GM18909 (cell line): ENCODE measurements around the gene CCDC33.

Source experiments
- ATAC-seq: cut with Tn5 transposase; IDR thresholded peaks from one replicate; pipeline ENCODE4 v1.9.1; 2021; ENCODE audit warnings: mild to moderate bottlenecking; ENCODE audit not compliant: unreplicated experiment, poor library complexity

Gene CCDC33

DNA sequence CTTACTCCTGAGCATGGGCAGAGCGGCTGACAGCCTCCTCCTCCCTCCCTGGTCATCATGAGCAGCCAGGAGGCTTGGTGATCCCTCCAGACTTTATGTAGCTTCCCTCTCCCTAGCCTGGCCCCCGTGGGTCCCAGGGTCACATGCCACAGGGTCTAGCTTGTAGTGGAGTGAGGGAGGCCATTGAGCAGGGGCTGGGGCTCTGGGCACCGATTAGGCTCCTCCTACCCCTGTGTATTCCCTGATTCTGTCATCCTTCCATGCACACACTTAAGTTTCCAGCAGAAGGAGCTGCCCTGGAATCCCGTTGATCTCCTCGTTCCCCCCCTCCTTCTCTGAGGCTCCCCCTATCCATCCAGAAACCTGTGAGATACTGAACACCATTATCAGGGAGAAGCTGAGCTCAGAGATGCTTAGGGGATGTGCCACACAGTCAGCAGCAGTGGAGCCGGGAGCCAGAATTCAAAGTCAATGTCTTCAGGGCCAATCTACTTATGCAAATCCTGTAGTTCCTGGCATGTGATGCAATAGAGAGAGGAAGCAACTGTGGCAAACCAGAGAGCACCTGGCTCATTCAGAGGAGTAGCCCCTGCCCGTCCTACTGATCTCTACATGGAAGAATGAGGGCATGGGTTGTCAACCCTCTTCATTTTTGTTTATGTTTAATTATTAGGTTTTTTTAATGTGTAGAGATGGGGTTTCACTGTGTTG lies 17.2 kb downstream of the CCDC33 start:
- ATAC-seq, result no peak

DNA sequence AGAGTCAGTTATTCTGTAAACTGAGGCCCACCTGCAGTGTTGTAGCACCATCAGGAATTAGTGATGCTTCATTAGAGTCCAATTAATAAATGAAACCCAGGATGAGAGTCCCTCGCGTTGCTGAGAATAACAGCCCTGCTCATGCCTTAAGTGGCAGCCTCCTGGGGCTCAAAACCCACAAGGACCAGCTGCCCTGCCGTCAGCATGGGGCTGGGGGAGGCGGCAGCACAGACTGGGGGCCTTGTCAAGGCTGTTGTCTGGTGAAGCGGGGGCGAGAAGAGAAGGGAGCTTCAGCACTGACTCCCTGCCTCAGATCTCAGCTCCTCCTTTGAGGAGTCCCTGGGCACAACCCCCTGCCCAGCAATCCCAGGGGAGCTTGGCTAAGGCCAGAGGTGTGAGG lies 21.0 kb downstream of the CCDC33 start:
- ATAC-seq, result no peak

DNA sequence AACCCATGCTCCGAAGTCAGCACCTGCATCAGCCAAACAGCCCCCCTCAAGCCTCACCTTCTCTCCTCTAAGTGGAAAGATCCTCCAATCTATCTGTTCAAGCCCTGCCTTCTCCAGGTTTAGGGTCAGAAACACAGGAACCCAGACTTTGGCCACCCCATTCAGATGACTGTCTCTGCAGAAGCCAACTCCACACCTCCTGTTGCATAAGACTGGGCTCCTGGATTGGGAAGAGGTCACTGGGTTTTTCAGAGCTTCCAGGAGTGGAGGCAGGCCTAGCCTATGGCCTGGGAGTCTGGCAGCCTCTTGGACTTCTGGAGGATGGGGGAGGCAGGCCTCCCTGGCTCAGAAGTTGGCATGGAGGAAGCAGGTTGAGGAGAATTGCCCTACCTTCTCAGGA lies 21.5 kb downstream of the CCDC33 start:
- ATAC-seq, result no peak

DNA sequence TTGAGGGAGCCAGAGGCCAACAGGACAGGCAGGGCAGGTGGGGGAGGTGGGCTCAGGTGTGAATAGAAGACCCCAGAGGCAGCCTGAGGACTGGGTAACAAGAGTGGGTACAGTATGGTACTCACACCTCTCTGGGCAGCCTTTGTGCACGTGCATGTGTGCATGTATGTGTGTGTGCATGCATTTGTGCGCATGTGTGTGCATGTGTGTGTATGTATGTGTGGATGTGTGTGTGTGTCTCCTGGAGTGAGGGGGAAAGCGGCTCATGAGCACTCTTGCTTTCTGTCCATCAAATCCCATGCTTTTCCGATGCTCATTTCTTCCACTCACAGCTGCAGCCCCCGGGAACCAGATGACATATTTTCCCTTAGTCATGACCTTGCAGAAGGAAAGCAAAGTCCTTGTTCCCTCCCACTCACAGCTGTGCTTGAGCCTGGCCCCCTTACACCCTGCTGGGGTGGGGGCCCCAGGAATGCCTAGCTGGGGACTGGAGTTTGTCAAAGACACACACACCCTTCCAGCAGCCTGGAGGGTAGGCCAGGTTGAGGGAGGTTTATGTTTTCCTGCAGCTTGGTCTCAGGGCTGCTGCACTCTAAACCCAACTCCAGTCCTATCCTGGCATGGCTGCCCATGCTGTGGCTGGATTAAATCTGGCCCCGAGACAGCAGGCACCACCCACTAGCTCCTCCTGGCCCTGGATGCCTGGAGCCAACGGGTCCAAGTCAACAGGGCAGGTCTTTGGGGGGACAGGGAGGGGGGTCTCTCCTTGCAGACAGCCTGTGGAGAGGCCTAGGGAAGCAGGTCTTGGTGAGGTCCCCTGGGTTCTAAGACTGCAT lies 22.5 kb downstream of the CCDC33 start:
- ATAC-seq, result no peak

DNA sequence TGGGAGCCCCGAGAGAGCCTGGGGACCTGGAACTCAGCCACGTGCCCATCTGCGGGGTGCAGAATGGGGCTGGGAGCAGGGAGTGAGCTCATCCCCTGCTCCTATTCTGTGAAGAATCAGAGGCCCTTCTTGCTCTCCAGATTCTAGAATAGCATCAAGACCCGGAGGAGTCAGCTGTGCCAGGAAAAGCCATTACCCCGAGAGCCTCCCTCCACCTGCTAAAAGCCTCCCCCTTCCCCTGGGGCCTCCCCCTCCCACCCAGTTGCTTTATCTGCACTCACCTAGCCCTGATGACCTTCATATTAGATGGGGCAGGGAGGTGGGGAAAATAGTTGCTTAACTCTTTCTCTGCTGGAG lies 23.1 kb downstream of the CCDC33 start:
- no peak for ATAC-seq

DNA sequence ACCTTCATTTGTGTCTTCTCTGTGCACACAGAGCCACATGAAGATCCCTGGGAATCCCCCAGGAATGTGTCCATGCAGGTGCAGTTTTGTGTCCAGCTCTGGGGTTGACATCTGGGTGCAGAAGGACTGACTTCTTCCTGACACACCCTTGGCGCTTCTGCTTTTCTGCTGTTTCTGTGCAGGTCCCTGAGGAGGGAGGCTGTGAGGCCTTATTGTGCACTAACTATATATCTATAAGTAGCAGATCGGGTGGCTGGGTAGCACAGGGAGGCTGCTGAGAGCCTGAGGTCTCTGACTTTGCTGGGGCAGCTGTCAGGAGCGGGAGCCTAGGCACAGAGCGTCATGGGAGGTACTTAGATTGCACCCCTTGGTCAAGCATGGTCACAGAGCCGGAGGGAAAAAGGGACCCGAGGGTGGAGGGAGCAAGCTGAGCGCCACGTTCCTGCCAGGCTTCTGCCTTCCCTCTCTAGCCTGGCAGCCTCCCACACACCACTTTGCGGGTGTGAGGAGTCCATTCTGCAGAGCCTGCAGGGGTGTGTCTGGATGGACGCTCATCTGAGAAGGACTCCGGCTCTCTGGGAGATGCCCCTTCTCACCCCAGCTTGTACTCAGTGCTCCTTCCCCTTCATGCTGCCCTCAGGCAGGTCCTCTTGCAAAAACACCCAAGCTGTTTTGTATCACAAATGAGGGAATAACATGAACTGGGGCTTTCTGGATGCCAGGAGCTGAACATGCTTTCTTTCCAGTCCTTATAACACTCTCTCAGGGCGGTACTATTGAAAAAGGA lies 23.9 kb downstream of the CCDC33 start:
- ATAC-seq, result no peak

DNA sequence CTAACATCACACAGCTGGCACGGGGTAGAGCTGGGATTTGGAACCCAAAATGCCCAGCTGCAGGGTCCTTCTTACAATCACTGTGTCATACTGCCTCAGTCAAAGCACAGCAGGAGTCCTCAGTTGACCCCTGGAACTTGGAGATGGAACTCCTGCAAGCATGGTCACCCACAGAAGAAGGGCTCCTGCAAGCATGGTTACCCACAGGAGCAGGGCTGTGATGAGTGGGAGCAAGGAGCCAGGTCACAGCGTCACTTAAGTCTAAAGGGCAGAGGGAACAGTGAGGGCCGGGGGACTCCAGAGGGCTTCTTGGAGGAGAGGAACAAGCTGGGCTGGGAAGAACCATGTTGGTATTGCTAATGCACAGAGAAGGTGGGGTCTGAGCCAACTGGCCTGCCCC lies 24.9 kb downstream of the CCDC33 start:
- ATAC-seq, result no peak

- no peak for ATAC-seq
Measured at GRCh38 chr15:74261685-74262084, 25.6 kb downstream of the CCDC33 start.

- ATAC-seq, result no peak
Measured at GRCh38 chr15:74262151-74262550, 26.0 kb downstream of the CCDC33 start.

- no peak for ATAC-seq
Measured at GRCh38 chr15:74262625-74263024, 26.5 kb downstream of the CCDC33 start.

GRCh38 chr15:74263466-74263865 lies 27.3 kb downstream of the CCDC33 start:
- no peak for ATAC-seq

DNA sequence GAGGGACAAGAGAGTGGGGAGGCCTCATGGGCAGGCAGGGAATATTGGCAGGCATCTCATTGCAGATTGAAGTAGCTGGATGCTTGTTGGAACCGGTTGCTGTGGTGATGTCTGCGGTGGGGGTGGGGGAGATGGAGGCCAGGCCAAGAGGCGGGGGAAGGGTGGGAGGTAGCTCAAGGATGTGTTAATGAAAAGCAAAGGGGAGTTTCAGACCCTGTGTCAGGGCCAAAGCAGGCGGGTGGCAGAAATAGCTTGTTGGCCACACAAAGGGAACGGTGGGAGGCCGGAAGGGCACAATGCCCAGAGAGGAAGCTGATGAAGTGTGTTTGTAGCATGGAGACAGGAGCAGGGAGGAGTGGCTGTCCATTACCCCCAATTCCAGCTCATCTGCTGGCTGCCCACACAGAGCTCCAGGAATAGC lies 28.0 kb downstream of the CCDC33 start:
- no peak for ATAC-seq

- ATAC-seq, result no peak
Measured at GRCh38 chr15:74265046-74265639, 29.0 kb downstream of the CCDC33 start.

DNA sequence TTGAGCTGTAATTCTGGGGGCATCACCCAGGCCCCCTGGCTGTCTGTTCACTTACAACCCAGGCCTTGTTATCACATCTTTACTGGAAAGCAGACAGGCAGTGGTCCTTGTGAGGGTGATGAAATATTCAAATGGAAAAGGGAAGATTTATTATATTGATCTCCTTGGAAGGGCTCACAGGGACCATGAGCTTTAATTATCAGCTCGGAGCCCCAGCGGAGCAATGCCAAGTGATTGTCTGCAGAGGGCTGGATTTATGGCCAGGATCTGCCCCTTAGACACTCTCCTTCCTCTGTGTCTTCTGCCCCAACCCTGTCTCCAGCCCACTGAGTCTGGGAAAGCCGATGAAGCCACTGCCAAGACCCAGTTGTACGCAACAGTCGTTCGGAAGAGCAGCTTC lies 31.9 kb downstream of the CCDC33 start:
- ATAC-seq, result no peak

- ATAC-seq, result no peak
Measured at GRCh38 chr15:74269362-74270035, 33.4 kb downstream of the CCDC33 start.

GRCh38 chr15:74270155-74270554 lies 34.0 kb downstream of the CCDC33 start:
- ATAC-seq, result no peak

DNA sequence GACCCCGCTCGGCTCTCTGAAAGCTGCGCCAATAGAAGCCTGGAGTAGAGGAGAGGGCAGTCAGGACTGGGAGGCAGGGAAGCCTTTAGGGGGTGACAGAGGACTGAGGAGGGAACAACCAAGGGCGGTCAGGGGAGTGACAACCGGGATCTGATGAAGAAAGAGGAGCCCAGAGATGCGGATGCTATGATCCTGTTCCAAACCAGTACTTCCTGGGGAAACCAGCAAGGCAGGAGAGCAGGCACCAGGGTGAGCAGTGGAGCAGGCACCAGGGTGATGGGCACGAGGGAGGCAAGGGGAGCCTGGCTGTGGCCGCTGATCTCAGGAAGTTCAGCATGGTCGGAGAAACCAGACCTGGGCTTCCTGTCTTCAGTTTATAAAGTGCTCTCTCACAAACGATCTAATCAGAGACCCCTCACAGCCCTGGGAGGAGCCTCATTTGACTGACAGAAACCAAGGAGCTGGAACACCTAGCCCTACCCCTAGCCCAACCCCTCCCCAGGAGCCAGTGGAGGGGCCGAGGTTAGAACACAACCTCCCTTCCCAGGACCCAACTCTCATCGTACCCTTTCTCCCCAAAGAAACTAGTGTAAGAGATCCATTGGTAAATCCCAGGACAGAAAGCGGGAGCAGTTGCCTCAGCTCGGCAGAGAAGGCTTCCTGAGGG lies 34.9 kb downstream of the CCDC33 start:
- ATAC-seq, result no peak

DNA sequence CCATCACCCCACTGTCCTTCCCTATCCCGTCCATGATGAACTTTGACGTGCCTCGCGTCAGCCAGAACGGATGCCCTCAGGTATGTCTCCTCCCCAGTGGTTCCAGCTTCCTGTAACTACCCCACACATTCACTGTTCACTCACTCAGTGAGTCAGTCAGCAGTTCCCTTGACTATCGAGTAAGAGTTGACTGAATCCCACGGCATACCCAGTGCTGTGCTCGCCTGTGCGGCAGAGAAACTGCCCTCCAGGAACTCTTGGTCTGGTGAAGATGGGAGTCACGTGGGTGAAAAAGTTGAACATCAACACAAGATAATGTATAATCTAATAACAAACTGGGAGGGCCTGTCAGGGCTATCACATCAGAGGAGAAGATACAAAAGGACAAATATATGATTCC lies 36.7 kb downstream of the CCDC33 start:
- ATAC-seq, result no peak

DNA sequence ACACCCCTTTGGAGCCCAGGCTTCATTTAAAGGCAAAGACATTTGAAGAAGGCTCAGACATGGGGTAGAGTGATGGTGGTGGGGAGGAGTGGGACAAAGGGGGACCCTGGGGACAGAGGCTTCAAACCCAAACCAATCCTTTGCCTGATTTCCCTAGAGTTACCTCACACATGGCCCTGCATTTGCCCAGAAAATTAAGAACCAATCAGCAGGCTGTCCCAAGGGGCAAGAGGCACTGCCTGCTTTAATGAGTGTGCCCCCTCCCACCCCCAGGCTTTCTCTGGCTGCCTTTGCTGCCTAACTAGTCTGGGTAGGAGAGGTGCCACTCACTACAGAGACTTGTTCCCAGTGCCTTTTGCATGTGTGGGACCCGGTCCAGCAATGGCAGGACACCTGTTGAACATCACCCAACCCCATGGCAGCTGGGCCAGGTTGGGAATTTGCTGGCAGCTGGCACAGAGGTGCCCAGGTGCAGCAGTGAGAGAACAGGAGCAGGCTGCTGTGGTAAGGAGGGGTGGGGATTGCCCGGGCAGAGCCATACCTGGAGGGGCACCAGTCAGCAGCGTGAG lies 38.4 kb downstream of the CCDC33 start:
- no peak for ATAC-seq
